HG03196 (cell line): ENCODE data around the gene TWSG1.
"Not testable (repeated sequence)": the region's sequence is repeated elsewhere in the genome, so short reads cannot be mapped to it uniquely, and the experiment has no call there.

Experiments
- ATAC-seq: cut with Tn5 transposase; IDR thresholded peaks from one replicate; pipeline ENCODE4 v1.9.1; 2021; ENCODE audit not compliant: unreplicated experiment

The TWSG1 gene

DNA sequence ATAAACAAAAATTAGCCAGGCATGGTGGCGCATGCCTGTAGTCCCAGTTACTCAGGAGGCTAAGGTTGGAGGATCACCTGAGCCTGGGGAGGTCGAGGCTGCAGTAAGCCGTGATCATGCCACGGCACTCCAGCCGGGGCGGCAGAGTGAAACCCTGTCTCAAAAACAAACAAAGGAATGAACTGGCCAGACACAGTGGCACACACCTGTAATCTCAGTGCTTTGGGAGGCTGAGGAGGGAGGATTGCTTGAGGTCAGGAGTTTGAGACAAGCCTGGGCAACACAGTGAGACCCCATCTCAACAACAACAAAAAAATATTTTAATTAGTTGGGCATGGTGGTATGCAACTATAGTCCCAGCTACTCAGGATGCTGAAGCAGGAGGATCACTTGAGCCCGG lies 116.3 kb downstream of the TWSG1 start:
- ATAC-seq: not testable (repeated sequence)
